Mucosa of descending colon (tissue), 3 donors: ENCODE data around the gene FOXP1. TPM values are rescaled to one million over a fixed set of nuclear protein-coding genes. Genes with fewer than 3 reads are reported as not detected.

Experiments
- ATAC-seq: fragments of 200-7000 bp; cut with Tn5 transposase; one replicate; pipeline ENCODE4 v1.9.1; 2020; ENCODE audit warnings: mild to moderate bottlenecking, moderate library complexity
- DNase-seq, 3 donors: peaks; one replicate each; pipeline ENCODE4 v3.0.0-alpha.2; 2020
- H3K36me3 ChIP-seq: fragments of 200-600 bp; one replicate; pipeline ENCODE4 v1.8.0; 2021; ENCODE audit warnings: low read depth, mild to moderate bottlenecking
- H3K4me1 ChIP-seq: fragments of 200-600 bp; one replicate; pipeline ENCODE4 v1.8.0; 2021; ENCODE audit warnings: low read depth, mild to moderate bottlenecking
- H3K4me3 ChIP-seq: fragments of 200-600 bp; one replicate; pipeline ENCODE4 v1.8.0; 2021; ENCODE audit warnings: mild to moderate bottlenecking
- H3K9me3 ChIP-seq: fragments of 200-600 bp; one replicate; pipeline ENCODE4 v1.8.0; 2021; ENCODE audit warnings: mild to moderate bottlenecking
- CTCF ChIP-seq: fragments of 200-600 bp; IDR thresholded peaks from one replicate; pipeline ENCODE4 v1.8.0; 2022; ENCODE audit warnings: antibody characterized with exemption, mild to moderate bottlenecking
- intact Hi-C, 2 donors: fragments of 100-400 bp; cut with DNase I in 1 of 2; cut with micrococcal nuclease in 1 of 2; formaldehyde crosslinking; loops; one replicate each; pipeline versions ENCODE4 v1.11.0 to v1.11.1; 2022; cut with DNase I, micrococcal nuclease
- total RNA-seq, 3 donors: library from RNA; stranded (reverse); fragmentation: NEBNext Ultra II Directional in 2 of 3; extraction: Animal tissue kit (Norgen Biotek cat#: 25700) in 2 of 3; gene quantifications; one replicate each; pipeline versions ENCODE4 v1.2.1 to v1.2.4, GENCODE V29; 2021 to 2023
- donor health status: DM: no; HTN: no; CAD: no; lungs with moderate emphysema.
- donor health status: DM: no; HTN: no; CAD: no.
- donor health status: DM: no; HTN: yes; CAD: no.

The FOXP1 gene
- total RNA-seq, 3 donors from 2014 or later, result 133 to 217 (median 214) TPM

GRCh38 chr3:71345429-71346040 is 238.0 kb downstream of the FOXP1 start:
- H3K4me1 ChIP-seq, result no peaks in the 10 kb centered on the region
- H3K36me3 ChIP-seq, result no peaks in the 10 kb centered on the region
- TF ChIP-seq CTCF, result no peak
- no peak overlapping the region for H3K4me3 ChIP-seq
- DNase-seq, result no peak
- H3K9me3 ChIP-seq, result no peaks in the 10 kb centered on the region
- intact Hi-C loops, result no loop called here
- ATAC-seq, result no peak

GRCh38 chr3:71341721-71342120 is 241.8 kb downstream of the FOXP1 start:
- no peaks in the 10 kb centered on the region for H3K4me1 ChIP-seq
- no peaks in the 10 kb centered on the region for H3K9me3 ChIP-seq
- DNase-seq (no peak), ATAC-seq (no peak)
- H3K4me3 ChIP-seq, result no peak overlapping the region
- no peak for TF ChIP-seq CTCF
- H3K36me3 ChIP-seq, result no peaks in the 10 kb centered on the region
- intact Hi-C loops, result no loop called here

DNA sequence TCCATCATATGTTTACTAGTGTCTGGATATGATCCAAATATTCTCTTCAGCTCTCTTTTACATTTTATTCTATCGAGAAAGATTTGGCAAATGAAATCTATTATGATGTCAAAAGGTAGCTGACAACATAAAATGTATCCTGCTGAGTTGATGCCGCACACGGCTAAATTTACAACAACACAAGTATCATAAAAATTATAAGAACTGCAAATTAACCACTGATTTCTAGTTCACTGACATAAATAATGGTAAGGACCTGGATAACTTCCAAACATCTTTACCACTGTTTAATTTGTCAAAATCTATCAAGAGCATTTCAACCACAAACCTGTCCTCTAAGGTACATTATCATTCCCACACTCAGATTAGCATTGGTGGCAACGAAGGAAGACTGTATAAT is 244.5 kb downstream of the FOXP1 start:
- no peak for TF ChIP-seq CTCF
- intact Hi-C loops, result no loop called here
- no peak for DNase-seq
- no peaks in the 10 kb centered on the region for H3K9me3 ChIP-seq
- no peak for ATAC-seq
- H3K36me3 ChIP-seq, result no peaks in the 10 kb centered on the region
- no peaks in the 10 kb centered on the region for H3K4me1 ChIP-seq
- H3K4me3 ChIP-seq, result no peak overlapping the region

GRCh38 chr3:71332813-71333212 is 250.7 kb downstream of the FOXP1 start:
- no peaks in the 10 kb centered on the region for H3K36me3 ChIP-seq
- peaks cover 6% of the 10 kb centered on the region for H3K9me3 ChIP-seq
- intact Hi-C loops, result no loop called here
- ATAC-seq (no peak), DNase-seq (no peak)
- no peaks in the 10 kb centered on the region for H3K4me1 ChIP-seq
- H3K4me3 ChIP-seq, result no peak overlapping the region
- no peak for TF ChIP-seq CTCF

GRCh38 chr3:71330909-71331308 is 252.6 kb downstream of the FOXP1 start:
- Histone ChIP-seq H3K36me3 (no peaks in the 10 kb centered on the region), H3K9me3 (peaks cover 6% of the 10 kb centered on the region), H3K4me3 (no peak overlapping the region), H3K4me1 (peaks cover 9% of the 10 kb centered on the region)
- DNase-seq (no peak), ATAC-seq (no peak)
- intact Hi-C loops, result no loop called here
- TF ChIP-seq CTCF, result no peak

GRCh38 chr3:71330505-71330904 is 253.0 kb downstream of the FOXP1 start:
- Histone ChIP-seq H3K9me3 (peaks cover 6% of the 10 kb centered on the region), H3K4me3 (no peak overlapping the region), H3K4me1 (peaks cover 9% of the 10 kb centered on the region), H3K36me3 (no peaks in the 10 kb centered on the region)
- DNase-seq (no peak), ATAC-seq (no peak)
- no peak for TF ChIP-seq CTCF
- intact Hi-C loops, result no loop called here
